Astrocyte (in vitro differentiated cells and primary cell): ENCODE measurements around the gene NOS1. TPM values are rescaled to one million over a fixed set of nuclear protein-coding genes. Genes with fewer than 3 reads are reported as not detected.

Source experiments
- DNase-seq: peaks from one replicate; pipeline ENCODE4 v3.0.0-alpha.2; 2010; ENCODE audit warnings: low read depth
- FAIRE-seq: peaks from 2 replicates; lab custom pipeline; 2011; peaks lifted over from hg19 to GRCh38; lab: Jason Lieb, UNC
- H2AFZ ChIP-seq: 2 replicates; pipeline ENCODE4 v1.6.0; 2012; ENCODE audit warnings: low read depth, low read length, inconsistent platforms
- H3K27ac ChIP-seq: 2 replicates; pipeline ENCODE4 v1.5.1; 2011; ENCODE audit warnings: low read depth, low read length, inconsistent platforms
- H3K27me3 ChIP-seq: 2 replicates; pipeline ENCODE4 v1.6.0; 2011; ENCODE audit warnings: low read length, inconsistent platforms; ENCODE audit not compliant: insufficient read depth
- H3K36me3 ChIP-seq: 2 replicates; pipeline ENCODE4 v1.5.1; 2011; ENCODE audit warnings: low read length, inconsistent platforms; ENCODE audit not compliant: insufficient read depth
- H3K4me1 ChIP-seq: 2 replicates; pipeline ENCODE4 v1.5.1; 2011; ENCODE audit warnings: low read length, inconsistent platforms; ENCODE audit not compliant: insufficient read depth
- H3K4me2 ChIP-seq: 2 replicates; pipeline ENCODE4 v1.6.0; 2012; ENCODE audit warnings: low read length, inconsistent platforms
- H3K4me3 ChIP-seq: 2 replicates; pipeline ENCODE4 v1.5.1; 2011; ENCODE audit warnings: low read depth, mild to moderate bottlenecking, low read length, inconsistent platforms; ENCODE audit not compliant: insufficient read depth
- H3K79me2 ChIP-seq: 2 replicates; pipeline ENCODE4 v1.6.0; 2012; ENCODE audit warnings: mild to moderate bottlenecking, low read length, inconsistent platforms; ENCODE audit not compliant: insufficient read depth
- H3K9ac ChIP-seq: 2 replicates; pipeline ENCODE4 v1.6.0; 2012; ENCODE audit warnings: mild to moderate bottlenecking, low read length, inconsistent platforms
- H3K9me3 ChIP-seq: 2 replicates; pipeline ENCODE4 v1.5.1; 2012; ENCODE audit warnings: low read depth, mild to moderate bottlenecking, low read length, inconsistent platforms; ENCODE audit not compliant: insufficient read depth
- H4K20me1 ChIP-seq: 2 replicates; pipeline ENCODE4 v1.6.0; 2012; ENCODE audit warnings: low read length, inconsistent platforms; ENCODE audit not compliant: insufficient read depth
- H3K27ac Mint-ChIP-seq: one replicate; pipeline ENCODE4 v1.8.0; 2021; ENCODE audit warnings: mild to moderate bottlenecking, mixed read lengths; ENCODE audit not compliant: unreplicated experiment
- H3K27me3 Mint-ChIP-seq: one replicate; pipeline ENCODE4 v1.8.0; 2021; ENCODE audit warnings: low read depth, mixed read lengths; ENCODE audit not compliant: unreplicated experiment
- H3K36me3 Mint-ChIP-seq: one replicate; pipeline ENCODE4 v1.8.0; 2021; ENCODE audit warnings: low read depth, mixed read lengths; ENCODE audit not compliant: unreplicated experiment
- H3K4me1 Mint-ChIP-seq: one replicate; pipeline ENCODE4 v1.8.0; 2021; ENCODE audit warnings: low read depth, mixed read lengths; ENCODE audit not compliant: unreplicated experiment
- H3K4me3 Mint-ChIP-seq: one replicate; pipeline ENCODE4 v1.8.0; 2021; ENCODE audit warnings: mild to moderate bottlenecking, moderate library complexity, mixed read lengths; ENCODE audit not compliant: unreplicated experiment
- H3K9me3 Mint-ChIP-seq: one replicate; pipeline ENCODE4 v1.8.0; 2021; ENCODE audit warnings: mild to moderate bottlenecking, mixed read lengths; ENCODE audit not compliant: unreplicated experiment
- CTCF ChIP-seq: IDR thresholded peaks from 2 replicates; pipeline ENCODE4 v1.5.1; 2011; ENCODE audit warnings: low read depth, mild to moderate bottlenecking, inconsistent platforms, low read length, moderate library complexity; ENCODE audit not compliant: insufficient read depth
- EZH2 ChIP-seq: IDR thresholded peaks from 2 replicates; pipeline ENCODE4 v1.6.1; 2012; ENCODE audit warnings: mild to moderate bottlenecking, low read length, inconsistent platforms; ENCODE audit not compliant: insufficient read depth
- total RNA-seq: library from RNA; stranded (reverse); gene quantifications from 2 replicates; pipeline ENCODE4 v1.2.1, GENCODE V29; 2021

The NOS1 gene
- total RNA-seq, 1 donor from 2014 or later: 0.05 TPM

DNA sequence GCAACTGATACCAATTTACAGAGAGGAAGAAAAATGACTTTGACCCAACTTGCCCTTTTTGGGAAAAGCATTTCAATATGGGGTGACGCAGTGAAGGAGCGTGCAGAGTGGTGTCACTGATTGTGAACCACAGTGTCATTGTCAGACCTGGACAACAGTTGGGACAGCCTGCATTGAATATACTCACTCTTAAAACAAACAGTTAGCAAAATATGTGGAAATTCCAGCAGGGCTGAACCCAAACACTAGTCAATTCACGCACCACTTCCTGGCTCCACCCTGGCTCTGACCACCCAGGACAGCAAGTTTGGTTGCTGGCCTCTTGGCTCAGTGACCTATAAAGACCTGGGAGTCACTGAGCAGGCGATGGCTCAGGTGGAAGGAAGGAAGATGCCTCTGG lies 61.3 kb downstream of the NOS1 start:
- TF ChIP-seq EZH2: no peak
- no peak for TF ChIP-seq CTCF
- Mint-ChIP-seq H3K36me3 (no peaks in the 10 kb centered on the region), H3K4me1 (no peaks in the 10 kb centered on the region), H3K27ac (no peak overlapping the region), H3K4me3 (no peak overlapping the region), H3K9me3 (peaks cover 4% of the 10 kb centered on the region), H3K27me3 (peaks cover 11% of the 10 kb centered on the region)
- DNase-seq: no peak
- no peaks in the 10 kb centered on the region for H3K79me2 ChIP-seq
- H3K4me2 ChIP-seq: no peak overlapping the region
- H3K36me3 ChIP-seq: no peaks in the 10 kb centered on the region
- no peak overlapping the region for H3K9ac ChIP-seq
- no peak overlapping the region for H3K27ac ChIP-seq
- no peak overlapping the region for H2AFZ ChIP-seq
- no peaks in the 10 kb centered on the region for H4K20me1 ChIP-seq
- H3K9me3 ChIP-seq: no peaks in the 10 kb centered on the region
- no peak for FAIRE-seq
- no peaks in the 10 kb centered on the region for H3K4me1 ChIP-seq
- H3K4me3 ChIP-seq: no peak overlapping the region
- no peaks in the 10 kb centered on the region for H3K27me3 ChIP-seq

DNA sequence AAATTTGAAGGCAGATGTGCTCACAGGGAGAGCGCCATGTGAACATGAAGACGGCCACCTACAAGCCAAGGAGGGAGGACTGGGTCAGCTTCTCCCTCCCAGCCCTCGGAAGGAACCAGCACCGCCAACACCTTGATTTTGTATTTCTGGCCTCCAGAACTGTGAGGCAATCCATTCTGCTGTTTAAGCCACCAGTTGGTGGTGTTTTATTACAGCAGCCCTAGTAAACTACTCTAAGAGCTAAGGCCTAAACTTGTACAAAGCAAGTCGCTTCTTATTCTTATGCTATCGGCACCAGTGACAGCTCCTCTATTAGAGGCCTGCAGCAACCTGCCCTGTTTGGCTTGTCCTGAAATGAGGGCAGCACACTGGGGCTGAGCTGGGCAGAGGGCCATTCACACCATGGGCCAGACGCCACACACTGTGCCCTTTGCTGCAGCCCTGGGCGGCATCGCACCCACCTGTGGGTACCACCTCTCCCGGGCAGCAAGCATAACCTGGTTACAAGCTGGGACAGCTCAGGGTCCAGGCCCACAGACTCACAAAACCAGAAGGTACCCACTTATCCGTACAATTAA lies 62.7 kb downstream of the NOS1 start:
- no peak overlapping the region for H3K4me3 Mint-ChIP-seq
- Histone ChIP-seq H3K36me3 (no peaks in the 10 kb centered on the region), H3K4me1 (no peaks in the 10 kb centered on the region), H3K4me3 (no peak overlapping the region), H3K27ac (no peak overlapping the region), H4K20me1 (no peaks in the 10 kb centered on the region), H3K9me3 (no peaks in the 10 kb centered on the region), H3K79me2 (no peaks in the 10 kb centered on the region), H3K9ac (no peak overlapping the region), H2AFZ (no peak overlapping the region), H3K27me3 (no peaks in the 10 kb centered on the region), H3K4me2 (no peak overlapping the region)
- no peak for DNase-seq
- no peaks in the 10 kb centered on the region for H3K4me1 Mint-ChIP-seq
- no peaks in the 10 kb centered on the region for H3K36me3 Mint-ChIP-seq
- H3K27ac Mint-ChIP-seq: no peak overlapping the region
- no peak for FAIRE-seq
- H3K27me3 Mint-ChIP-seq: peaks cover 9% of the 10 kb centered on the region
- TF ChIP-seq CTCF (no peak), EZH2 (no peak)
- H3K9me3 Mint-ChIP-seq: peaks cover 4% of the 10 kb centered on the region

DNA sequence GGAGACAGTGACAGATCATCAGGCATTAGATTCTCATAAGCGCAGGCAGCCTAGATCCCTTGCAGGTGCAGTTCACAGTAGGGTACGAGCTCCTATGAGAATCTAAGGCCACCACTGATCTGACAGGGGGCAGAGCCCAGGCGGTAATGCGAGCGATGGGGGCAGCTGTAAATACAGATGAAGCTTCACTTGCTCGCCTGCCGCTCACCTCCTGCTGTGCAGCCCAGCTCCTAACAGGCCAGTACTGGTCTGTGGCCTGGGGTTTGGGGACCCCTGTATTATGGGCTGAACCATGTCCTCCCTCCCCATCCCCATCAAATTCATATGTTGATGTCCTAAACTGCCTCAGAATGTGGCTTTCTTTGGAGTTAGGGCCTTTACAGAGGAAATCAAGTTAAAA lies 63.2 kb downstream of the NOS1 start:
- H3K36me3 ChIP-seq: no peaks in the 10 kb centered on the region
- H3K36me3 Mint-ChIP-seq: no peaks in the 10 kb centered on the region
- no peak for FAIRE-seq
- no peak overlapping the region for H3K27ac ChIP-seq
- no peaks in the 10 kb centered on the region for H3K9me3 ChIP-seq
- H3K4me3 ChIP-seq: no peak overlapping the region
- H3K9ac ChIP-seq: no peak overlapping the region
- no peaks in the 10 kb centered on the region for H3K4me1 Mint-ChIP-seq
- no peaks in the 10 kb centered on the region for H3K79me2 ChIP-seq
- no peak overlapping the region for H2AFZ ChIP-seq
- no peaks in the 10 kb centered on the region for H3K4me1 ChIP-seq
- no peak overlapping the region for H3K4me2 ChIP-seq
- TF ChIP-seq CTCF (no peak), EZH2 (no peak)
- peaks cover 6% of the 10 kb centered on the region for H3K27me3 Mint-ChIP-seq
- no peak overlapping the region for H3K27ac Mint-ChIP-seq
- no peak for DNase-seq
- H3K9me3 Mint-ChIP-seq: peaks cover 4% of the 10 kb centered on the region
- no peak overlapping the region for H3K4me3 Mint-ChIP-seq
- no peaks in the 10 kb centered on the region for H4K20me1 ChIP-seq
- no peaks in the 10 kb centered on the region for H3K27me3 ChIP-seq
